ENCODE measurements around the gene ERO1A. TPM values are rescaled to one million over a fixed set of nuclear protein-coding genes. Genes with fewer than 3 reads are reported as not detected.

The ERO1A gene
- total RNA-seq (29.7 and 32.8 TPM in 2 replicates), polyA plus RNA-seq (12.2 and 16.5 TPM in 2 replicates), polyA minus RNA-seq (19.3 and 27.0 TPM in 2 replicates)
- 36.1 TPM for total RNA-seq (2013)

- POLR2A ChIA-PET: interaction anchor here (0.6 to 1.3 kb wide), 4 partner anchors 95 to 457 kb away, joined by 3 read pairs; partner anchors contain the start of genes DDHD1 and TXNDC16
- Mint-ChIP-seq H3K9me3 (ENCODE audit: insufficient read depth) (no peaks in the 10 kb centered on the region), H3K27ac (peak within 1 kb of the TSS; percentile 93), H3K27me3 (no peaks in the 10 kb centered on the region), H3K4me1 (peaks cover 26% of the 10 kb centered on the region), H3K4me3 (peak within 1 kb of the TSS; percentile 96)
- Histone ChIP-seq H3K4me3 (ENCODE audit: control extremely low read depth in 1 of 5, extremely low read depth in 1 of 5, insufficient read depth in 1 of 5, low read depth in 2 of 5, low read length in 4 of 5) (peak within 1 kb of the TSS; percentile 86 to 94 (median 89)), H3K4me2 (replicated peaks; ENCODE audit: low read depth, low read length, poor library complexity, severe bottlenecking) (peak within 1 kb of the TSS; percentile 89), H3K27me3 (replicated peaks in 1 of 4; ENCODE audit: control extremely low read depth in 1 of 4, control insufficient read depth in 3 of 4, insufficient read depth in 4 of 4, low read length in 3 of 4) (no peaks in the 10 kb centered on the region), H4K20me1 (ENCODE audit: control insufficient read depth, insufficient read depth, low read length, poor library complexity, severe bottlenecking) (no peaks in the 10 kb centered on the region), H3K9ac (ENCODE audit: low read length) (peak within 1 kb of the TSS; percentile 83), H3K79me2 (ENCODE audit: control insufficient read depth, insufficient read depth, low read length) (peaks cover 42% of the 10 kb centered on the region), H3K9me3 (ENCODE audit: control extremely low read depth in 1 of 3, control insufficient read depth in 2 of 3, insufficient read depth in 1 of 3, low read length in 2 of 3) (no peaks in the 10 kb centered on the region), H3K36me3 (replicated peaks in 1 of 2; ENCODE audit: control extremely low read depth in 1 of 2, control insufficient read depth in 1 of 2, extremely low read depth in 1 of 2, insufficient read depth in 2 of 2, low read length in 1 of 2) (no peaks in the 10 kb centered on the region), H3K27ac (ENCODE audit: low read length in 2 of 2) (peak within 1 kb of the TSS; percentile 70 to 87), H2AFZ (ENCODE audit: insufficient read depth, low read depth, low read length, poor library complexity, severe bottlenecking) (peak within 1 kb of the TSS; percentile 91), H3K4me1 (ENCODE audit: control insufficient read depth in 2 of 2, insufficient read depth in 2 of 2, low read length in 2 of 2) (peaks cover 5 to 7% of the 10 kb centered on the region in 2 donors)
- intact Hi-C loops (cut with micrococcal nuclease): loop anchor here (1.0 to 10.0 kb wide), 3 partner anchors 37 to 1601 kb away; partner anchors contain the start of genes GPR137C, STYX, TRIM9 and TXNDC16
- under 1% methylated on average over 61 of the region's 78 CpGs for WGBS (ENCODE audit: insufficient coverage)
- ATAC-seq (ENCODE audit: low read depth): peak; percentile 77
- DNase-seq: peak; percentile 79
- no peak for TF ChIP-seq EZH2 (IDR thresholded peaks at IDR 0.05; ENCODE audit: borderline replicate concordance, insufficient read depth, low read depth, low read length, poor library complexity, severe bottlenecking)
- TF ChIP-seq CTCF (IDR thresholded peaks at IDR 0.05): no peak
- CTCF ChIA-PET: interaction anchor here (1.0 kb wide), 1 partner anchor 143 kb away, joined by 3 read pairs; the partner anchor contains the start of genes GPR137C and TXNDC16
These were observed at the start of gene ERO1A for GRCh38 chr14:52695481-52696091. TSS of gene ERO1A (minus strand) at chr14:52695558. CDS start at chr14:52695481, 77 bp downstream.

DNA sequence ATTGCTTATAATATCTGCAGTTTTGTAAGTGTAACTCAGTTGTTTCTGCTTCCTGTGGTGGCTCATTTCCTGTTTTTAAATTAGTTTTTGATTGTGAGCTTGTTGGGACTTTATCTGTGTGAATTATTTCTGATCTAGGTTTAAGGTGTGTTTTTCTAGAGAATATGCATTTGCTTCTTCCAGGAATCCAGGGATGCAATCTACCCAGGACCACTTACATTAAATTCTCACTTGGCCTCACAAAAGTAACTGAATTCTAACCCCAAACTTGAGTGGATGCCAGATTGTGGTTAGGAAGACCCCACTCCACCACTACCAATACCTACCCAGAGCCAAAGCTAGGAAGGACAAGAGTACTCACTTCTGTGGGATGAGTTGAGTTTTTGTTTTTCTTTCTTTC is 46.5 kb upstream of the ERO1A start:
- POLR2A ChIA-PET: interaction anchor here (0.7 to 2.4 kb wide), 4 partner anchors 10 to 412 kb away, joined by 3 to 7 read pairs (median 4); partner anchors contain the start of gene STYX
- H3K27ac Mint-ChIP-seq: peak overlapping the region; percentile 80
- Histone ChIP-seq H3K4me2 (replicated peaks; ENCODE audit: low read depth, low read length, poor library complexity, severe bottlenecking) (peak overlapping the region; percentile 72), H3K27ac (ENCODE audit: low read length in 2 of 2) (peak overlapping the region; percentile 72 to 93), H3K4me1 (ENCODE audit: control insufficient read depth in 2 of 2, insufficient read depth in 2 of 2, low read length in 2 of 2) (peaks cover 22 to 26% of the 10 kb centered on the region in 2 donors), H4K20me1 (ENCODE audit: control insufficient read depth, insufficient read depth, low read length, poor library complexity, severe bottlenecking) (no peaks in the 10 kb centered on the region), H3K79me2 (ENCODE audit: control insufficient read depth, insufficient read depth, low read length) (peaks cover 96% of the 10 kb centered on the region), H3K4me3 (ENCODE audit: control extremely low read depth in 1 of 5, extremely low read depth in 1 of 5, insufficient read depth in 1 of 5, low read depth in 2 of 5, low read length in 4 of 5) (peak overlapping the region in 4 of 5 experiments; percentile 2 to 56 (median 38)), H2AFZ (ENCODE audit: insufficient read depth, low read depth, low read length, poor library complexity, severe bottlenecking) (peak overlapping the region; percentile 48), H3K27me3 (replicated peaks in 1 of 4; ENCODE audit: control extremely low read depth in 1 of 4, control insufficient read depth in 3 of 4, insufficient read depth in 4 of 4, low read length in 3 of 4) (no peaks in the 10 kb centered on the region), H3K9ac (ENCODE audit: low read length) (peak overlapping the region; percentile 55), H3K9me3 (ENCODE audit: control extremely low read depth in 1 of 3, control insufficient read depth in 2 of 3, insufficient read depth in 1 of 3, low read length in 2 of 3) (no peaks in the 10 kb centered on the region), H3K36me3 (replicated peaks in 1 of 2; ENCODE audit: control extremely low read depth in 1 of 2, control insufficient read depth in 1 of 2, extremely low read depth in 1 of 2, insufficient read depth in 2 of 2, low read length in 1 of 2) (peaks cover 6 to 10% of the 10 kb centered on the region in 2 experiments)
- no peaks in the 10 kb centered on the region for H3K27me3 Mint-ChIP-seq
- TF ChIP-seq EZH2 (IDR thresholded peaks at IDR 0.05; ENCODE audit: borderline replicate concordance, insufficient read depth, low read depth, low read length, poor library complexity, severe bottlenecking) (no peak), CTCF (IDR thresholded peaks at IDR 0.05) (no peak)
- H3K9me3 Mint-ChIP-seq (ENCODE audit: insufficient read depth): no peaks in the 10 kb centered on the region
- intact Hi-C loops (cut with micrococcal nuclease): loop anchor here (1.0 kb wide), 2 partner anchors 12 to 35 kb away; partner anchors contain the start of genes PSMC6 and STYX
- DNase-seq: peak; percentile 20
- ATAC-seq (ENCODE audit: low read depth): no peak
- CTCF ChIA-PET: interaction anchor here (0.5 to 3.8 kb wide), 5 partner anchors 12 to 1205 kb away, joined by 3 to 17 read pairs (median 4); partner anchors contain the start of genes STYX and TXNDC16
- peaks cover 36% of the 10 kb centered on the region for H3K4me1 Mint-ChIP-seq
- peak overlapping the region; percentile 66 for H3K4me3 Mint-ChIP-seq

All from B cell (primary cell).